Measurements from ENCODE around the gene TET2. TPM values are rescaled to one million over a fixed set of nuclear protein-coding genes. Genes with fewer than 3 reads are reported as not detected.

TET2 gene
- total RNA-seq, 1 experiment from 2014 or later, result 22.8 TPM

GRCh38 chr4:105225500-105225899 lies 78.8 kb downstream of the TET2 start:
- Histone ChIP-seq H3K4me1 (ENCODE audit: insufficient read depth, low read length, poor library complexity, severe bottlenecking) (peaks cover 10% of the 10 kb centered on the region), H3K27ac (ENCODE audit: low read depth, low read length, poor library complexity, severe bottlenecking) (no peak overlapping the region), H3K36me3 (ENCODE audit: insufficient read depth, low read length, poor library complexity, severe bottlenecking) (no peaks in the 10 kb centered on the region), H3K4me3 (ENCODE audit: low read depth, low read length, poor library complexity, severe bottlenecking) (no peak overlapping the region), H3K9me3 (ENCODE audit: low read depth, low read length, poor library complexity, severe bottlenecking) (no peaks in the 10 kb centered on the region), H3K27me3 (replicated peaks; ENCODE audit: insufficient read depth, low read depth, low read length, poor library complexity) (no peaks in the 10 kb centered on the region)
- ChIA-PET CTCF (no interaction called here), POLR2A (ENCODE audit: low non-redundant PET) (no interaction called here)
- DNase-seq (ENCODE audit: low spot score), result no peak
- intact Hi-C loops (cut with micrococcal nuclease; ENCODE audit: unreplicated experiment), result no loop called here
- no TSS peak for BruUV-seq (replicated peaks)
- no peak for TF ChIP-seq EZH2 (IDR thresholded peaks at IDR 0.05; ENCODE audit: borderline replicate concordance, low read depth, low read length, poor library complexity, severe bottlenecking)
- TF ChIP-seq CTCF (conservative IDR thresholded peaks at IDR 0.05; ENCODE audit: low read depth, low read length), result no peak

GRCh38 chr4:105227054-105227453 lies 80.4 kb downstream of the TET2 start:
- Histone ChIP-seq H3K4me1 (ENCODE audit: insufficient read depth, low read length, poor library complexity, severe bottlenecking) (peaks cover 10% of the 10 kb centered on the region), H3K4me3 (ENCODE audit: low read depth, low read length, poor library complexity, severe bottlenecking) (no peak overlapping the region), H3K27me3 (replicated peaks; ENCODE audit: insufficient read depth, low read depth, low read length, poor library complexity) (no peaks in the 10 kb centered on the region), H3K27ac (ENCODE audit: low read depth, low read length, poor library complexity, severe bottlenecking) (no peak overlapping the region), H3K36me3 (ENCODE audit: insufficient read depth, low read length, poor library complexity, severe bottlenecking) (no peaks in the 10 kb centered on the region), H3K9me3 (ENCODE audit: low read depth, low read length, poor library complexity, severe bottlenecking) (no peaks in the 10 kb centered on the region)
- CTCF ChIA-PET, result no interaction called here
- no peak for DNase-seq (ENCODE audit: low spot score)
- no TSS peak for BruUV-seq (replicated peaks)
- TF ChIP-seq CTCF (conservative IDR thresholded peaks at IDR 0.05; ENCODE audit: low read depth, low read length) (no peak), EZH2 (IDR thresholded peaks at IDR 0.05; ENCODE audit: borderline replicate concordance, low read depth, low read length, poor library complexity, severe bottlenecking) (no peak)
- POLR2A ChIA-PET (ENCODE audit: low non-redundant PET), result no interaction called here
- intact Hi-C loops (cut with micrococcal nuclease; ENCODE audit: unreplicated experiment), result no loop called here

- CTCF ChIA-PET, result no interaction called here
- no peaks in the 10 kb centered on the region for H3K27me3 ChIP-seq (replicated peaks; ENCODE audit: insufficient read depth, low read depth, low read length, poor library complexity)
- H3K4me1 ChIP-seq (ENCODE audit: insufficient read depth, low read length, poor library complexity, severe bottlenecking), result no peaks in the 10 kb centered on the region
- TF ChIP-seq CTCF (conservative IDR thresholded peaks at IDR 0.05; ENCODE audit: low read depth, low read length) (no peak), EZH2 (IDR thresholded peaks at IDR 0.05; ENCODE audit: borderline replicate concordance, low read depth, low read length, poor library complexity, severe bottlenecking) (no peak)
- no peak overlapping the region for H3K4me3 ChIP-seq (ENCODE audit: low read depth, low read length, poor library complexity, severe bottlenecking)
- POLR2A ChIA-PET (ENCODE audit: low non-redundant PET), result no interaction called here
- intact Hi-C loops (cut with micrococcal nuclease; ENCODE audit: unreplicated experiment), result no loop called here
- DNase-seq (ENCODE audit: low spot score), result no peak
- no TSS peak for BruUV-seq (replicated peaks)
- peaks cover 10% of the 10 kb centered on the region for H3K36me3 ChIP-seq (ENCODE audit: insufficient read depth, low read length, poor library complexity, severe bottlenecking)
- no peak overlapping the region for H3K27ac ChIP-seq (ENCODE audit: low read depth, low read length, poor library complexity, severe bottlenecking)
- H3K9me3 ChIP-seq (ENCODE audit: low read depth, low read length, poor library complexity, severe bottlenecking), result no peaks in the 10 kb centered on the region
These were observed 83.6 kb downstream of the TET2 start for GRCh38 chr4:105230287-105230686.

Measured in A673 (cell line).